Effector memory CD8-positive, alpha-beta T cell (primary cell): Measurements from ENCODE around the gene TAF15.

Experiments used
- ATAC-seq: fragments of 150-1000 bp; cut with Tn5 transposase; replicated peaks from 2 replicates; pipeline ENCODE4 v1.10.0; 2021; ENCODE audit warnings: mild to moderate bottlenecking, moderate library complexity
- DNase-seq, 3 experiments: peaks; one replicate each; pipeline ENCODE4 v3.0.0; 2021
- H3K27ac Mint-ChIP-seq, 2 donors: one replicate each; pipeline ENCODE4 v1.8.0; 2022; ENCODE audit warnings: mild to moderate bottlenecking in 2 of 2, mixed read lengths in 2 of 2, moderate library complexity in 2 of 2
- H3K27me3 Mint-ChIP-seq, 2 donors: one replicate each; pipeline ENCODE4 v1.8.0; 2022; ENCODE audit warnings: mixed read lengths in 2 of 2
- H3K36me3 Mint-ChIP-seq: one replicate; pipeline ENCODE4 v1.8.0; 2022; ENCODE audit warnings: mild to moderate bottlenecking, moderate library complexity, mixed read lengths; ENCODE audit not compliant: insufficient read depth
- H3K4me1 Mint-ChIP-seq, 2 donors: one replicate each; pipeline ENCODE4 v1.8.0; 2022; ENCODE audit warnings: low read depth in 2 of 2, mixed read lengths in 2 of 2
- H3K4me3 Mint-ChIP-seq, 2 donors: one replicate each; pipeline ENCODE4 v1.8.0; 2022; ENCODE audit warnings: mild to moderate bottlenecking in 2 of 2, mixed read lengths in 2 of 2, moderate library complexity in 2 of 2
- H3K9me3 Mint-ChIP-seq, 2 donors: one replicate each; pipeline ENCODE4 v1.8.0; 2022; ENCODE audit warnings: mixed read lengths in 2 of 2

The TAF15 gene

DNA sequence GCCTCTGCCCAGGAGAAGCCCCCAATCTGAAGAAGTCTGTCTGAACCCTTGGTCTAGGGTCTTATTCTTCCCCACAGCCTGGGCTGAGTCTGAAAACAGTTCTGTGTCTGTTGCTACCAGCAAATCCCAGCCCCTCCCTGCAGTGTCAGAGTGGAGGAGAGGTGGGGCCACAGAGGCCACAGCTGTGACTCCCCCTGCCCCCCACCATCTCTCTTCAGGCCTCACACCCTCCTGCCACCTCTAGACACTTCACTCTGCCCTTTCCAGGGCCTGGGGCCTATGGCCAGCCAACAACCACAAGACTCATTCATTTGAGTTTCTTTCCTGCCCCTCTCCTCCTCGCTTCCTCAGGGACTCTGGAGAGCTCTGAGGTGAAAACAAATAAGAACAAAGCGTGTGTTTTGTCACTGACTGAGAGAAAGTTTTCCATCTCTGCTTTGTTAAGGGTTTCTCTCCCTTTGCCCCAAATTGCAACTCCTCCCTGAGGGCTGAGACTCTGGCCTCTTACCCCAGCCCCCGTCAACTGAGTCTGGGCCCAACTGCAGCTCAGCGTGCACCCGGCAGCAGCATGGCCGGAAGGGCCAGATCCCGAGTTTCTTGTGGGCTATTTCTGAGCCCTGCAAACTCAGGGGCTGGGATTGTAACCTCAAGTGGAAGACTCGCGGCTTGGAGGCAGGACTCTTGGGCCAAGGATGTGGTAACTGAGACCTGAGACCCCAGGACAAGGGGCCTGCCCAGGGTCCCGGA is 35.4 kb upstream of the TAF15 start:
- ATAC-seq (no peak), DNase-seq (no peak)
- Mint-ChIP-seq H3K27me3 (peaks cover 24 to 61% of the 10 kb centered on the region in 2 donors), H3K4me1 (no peaks in the 10 kb centered on the region), H3K9me3 (no peaks in the 10 kb centered on the region), H3K27ac (no peak overlapping the region), H3K4me3 (no peak overlapping the region), H3K36me3 (no peaks in the 10 kb centered on the region)

DNA sequence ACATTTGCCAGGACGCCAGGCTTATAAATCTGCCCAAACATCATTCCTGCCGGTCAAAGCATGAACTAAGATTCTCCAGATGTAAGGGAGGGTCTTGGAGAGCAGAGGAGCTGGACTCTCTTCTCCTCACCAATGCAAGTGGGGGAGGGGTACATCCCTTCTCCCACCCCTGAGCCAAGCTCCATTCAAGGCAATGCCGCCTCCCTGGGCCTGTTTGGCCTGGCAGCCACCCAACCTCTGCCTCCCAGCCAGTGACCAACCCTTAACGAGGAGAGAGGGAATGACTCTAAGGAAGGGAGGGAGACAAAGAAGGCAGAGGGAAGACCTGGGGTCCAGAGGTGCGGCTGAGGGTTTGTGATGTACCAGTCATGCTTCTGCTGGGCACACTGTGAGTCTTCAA is 34.8 kb upstream of the TAF15 start:
- H3K36me3 Mint-ChIP-seq, result no peaks in the 10 kb centered on the region

DNA sequence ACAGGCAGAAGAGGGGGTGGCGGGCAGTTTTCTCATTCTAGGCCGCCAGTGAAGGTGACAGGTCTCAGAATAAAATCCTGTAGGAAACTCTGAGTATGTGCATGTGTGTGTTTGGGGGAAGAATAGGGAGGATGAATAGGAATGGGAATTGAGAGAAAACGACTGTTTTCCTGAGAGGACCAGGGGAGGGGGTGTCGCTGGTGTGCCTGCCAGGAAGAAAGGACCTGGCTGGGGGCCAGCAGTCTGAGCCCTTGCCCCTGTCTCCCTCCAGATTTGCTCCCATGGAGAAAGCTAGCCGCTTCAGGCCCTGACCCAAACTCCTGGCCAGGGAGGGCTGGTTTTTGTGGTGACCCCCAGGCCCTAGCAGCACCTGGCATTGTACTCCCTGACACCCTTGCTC is 34.2 kb upstream of the TAF15 start:
- Mint-ChIP-seq H3K36me3 (no peaks in the 10 kb centered on the region), H3K27me3 (peaks cover 28 to 58% of the 10 kb centered on the region in 2 donors), H3K9me3 (no peaks in the 10 kb centered on the region), H3K4me3 (no peak overlapping the region), H3K4me1 (no peaks in the 10 kb centered on the region), H3K27ac (no peak overlapping the region)
- ATAC-seq (no peak), DNase-seq (no peak)

More for the DNA sequence above, 34.8 kb upstream of the TAF15 start:
- H3K27ac Mint-ChIP-seq, result no peak overlapping the region
- no peaks in the 10 kb centered on the region for H3K9me3 Mint-ChIP-seq
- no peak for DNase-seq
- peaks cover 28 to 61% of the 10 kb centered on the region in 2 donors for H3K27me3 Mint-ChIP-seq
- ATAC-seq, result no peak
- H3K4me1 Mint-ChIP-seq, result no peaks in the 10 kb centered on the region
- no peak overlapping the region for H3K4me3 Mint-ChIP-seq

DNA sequence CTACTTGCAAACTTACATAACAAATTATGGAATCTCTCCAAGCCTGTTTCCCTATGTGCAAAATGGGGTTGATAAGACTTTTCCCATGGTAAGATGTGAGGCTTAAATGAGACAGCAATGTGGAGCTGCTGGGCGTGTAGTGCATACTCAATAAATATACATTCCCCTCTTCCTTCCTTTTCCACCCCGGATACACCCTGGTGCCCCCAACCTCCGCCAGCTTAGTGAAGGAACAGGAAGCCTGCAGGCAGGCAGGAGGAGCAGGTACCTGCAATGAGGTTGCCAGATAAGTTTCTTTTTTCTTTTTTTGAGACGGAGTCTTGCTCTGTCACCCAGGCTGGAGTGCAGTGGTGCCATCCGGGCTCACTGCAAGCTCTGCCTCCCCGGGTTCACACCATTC is 33.7 kb upstream of the TAF15 start:
- no peak overlapping the region for H3K4me3 Mint-ChIP-seq
- H3K27me3 Mint-ChIP-seq, result peaks cover 28 to 58% of the 10 kb centered on the region in 2 donors
- ATAC-seq, result no peak
- H3K4me1 Mint-ChIP-seq, result no peaks in the 10 kb centered on the region
- H3K9me3 Mint-ChIP-seq, result no peaks in the 10 kb centered on the region
- no peak for DNase-seq
- no peaks in the 10 kb centered on the region for H3K36me3 Mint-ChIP-seq
- no peak overlapping the region for H3K27ac Mint-ChIP-seq

DNA sequence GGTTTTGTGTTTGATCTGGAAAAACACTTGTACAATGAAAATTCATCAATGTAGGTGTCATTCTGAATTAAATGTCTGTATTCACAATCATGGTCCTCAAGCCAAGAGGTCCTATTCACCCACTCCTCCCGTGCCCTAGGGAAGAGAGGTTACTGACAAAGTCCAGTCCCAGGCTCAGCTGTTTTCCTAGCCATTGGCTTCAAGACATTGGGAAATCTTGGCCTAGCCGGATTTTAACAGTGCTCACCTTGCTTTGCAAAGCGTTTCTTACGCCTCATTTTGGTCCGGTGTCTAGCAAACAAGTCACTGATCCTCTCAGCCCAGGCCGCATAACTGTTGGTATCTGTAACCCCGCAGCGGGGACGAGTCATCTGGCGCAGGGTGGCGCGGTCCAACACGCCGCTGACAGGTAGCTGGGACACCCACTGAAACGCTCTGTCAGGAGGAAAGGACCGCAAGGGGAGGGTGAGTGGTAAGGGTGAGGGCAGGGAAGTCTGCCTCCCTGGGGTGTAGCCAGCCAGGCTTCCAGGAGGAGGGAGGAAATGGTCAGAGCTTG is 30.6 kb upstream of the TAF15 start:
- DNase-seq (no peak), ATAC-seq (no peak)
- no peak overlapping the region for H3K27ac Mint-ChIP-seq
- H3K4me1 Mint-ChIP-seq, result no peaks in the 10 kb centered on the region
- no peaks in the 10 kb centered on the region for H3K9me3 Mint-ChIP-seq
- no peaks in the 10 kb centered on the region for H3K36me3 Mint-ChIP-seq
- H3K27me3 Mint-ChIP-seq, result peaks cover 37 to 43% of the 10 kb centered on the region in 2 donors
- H3K4me3 Mint-ChIP-seq, result no peak overlapping the region

DNA sequence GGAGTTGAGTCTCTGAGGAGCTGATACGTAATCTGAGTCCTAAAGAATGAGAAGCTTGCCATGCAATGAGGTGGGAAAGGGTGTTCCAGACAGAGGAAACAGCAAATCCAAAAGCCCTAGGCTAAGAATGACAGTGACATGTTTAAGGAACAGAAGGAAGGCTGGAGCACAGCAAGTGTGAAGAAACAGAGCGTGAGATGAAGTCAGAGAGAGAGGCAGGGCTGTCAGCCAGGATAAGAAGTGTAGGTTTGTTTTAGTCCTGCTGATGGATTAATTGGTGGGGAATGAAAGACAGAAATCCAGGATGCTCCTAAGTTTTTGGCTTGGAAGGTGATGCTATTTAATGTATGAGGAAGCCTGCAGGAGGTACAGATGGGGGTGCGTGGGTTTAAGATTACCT is 28.3 kb upstream of the TAF15 start:
- Mint-ChIP-seq H3K9me3 (no peaks in the 10 kb centered on the region), H3K27me3 (peaks cover 26 to 37% of the 10 kb centered on the region in 2 donors), H3K27ac (no peak overlapping the region), H3K4me3 (no peak overlapping the region), H3K36me3 (no peaks in the 10 kb centered on the region), H3K4me1 (no peaks in the 10 kb centered on the region)
- ATAC-seq (no peak), DNase-seq (no peak)

DNA sequence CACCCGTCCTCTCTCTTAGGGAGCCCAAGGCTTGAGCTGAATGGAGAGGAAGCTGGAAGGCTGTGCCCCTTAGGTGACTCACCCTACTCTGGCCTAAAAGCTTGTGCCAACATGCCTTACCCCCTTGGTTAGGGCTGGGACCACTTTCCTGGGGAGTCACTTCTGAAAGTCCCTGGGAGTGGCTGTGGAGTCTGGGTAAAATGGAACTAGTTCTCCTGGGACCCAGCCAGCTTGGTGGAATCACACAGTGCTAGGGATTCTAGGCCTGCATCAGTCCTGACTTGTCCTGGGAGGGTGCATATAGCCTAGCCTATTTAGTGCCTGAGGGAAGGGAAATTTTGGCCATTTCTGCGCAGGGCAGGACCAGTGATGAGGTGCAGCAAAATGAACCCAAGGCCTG is 24.4 kb upstream of the TAF15 start:
- no peaks in the 10 kb centered on the region for H3K9me3 Mint-ChIP-seq

DNA sequence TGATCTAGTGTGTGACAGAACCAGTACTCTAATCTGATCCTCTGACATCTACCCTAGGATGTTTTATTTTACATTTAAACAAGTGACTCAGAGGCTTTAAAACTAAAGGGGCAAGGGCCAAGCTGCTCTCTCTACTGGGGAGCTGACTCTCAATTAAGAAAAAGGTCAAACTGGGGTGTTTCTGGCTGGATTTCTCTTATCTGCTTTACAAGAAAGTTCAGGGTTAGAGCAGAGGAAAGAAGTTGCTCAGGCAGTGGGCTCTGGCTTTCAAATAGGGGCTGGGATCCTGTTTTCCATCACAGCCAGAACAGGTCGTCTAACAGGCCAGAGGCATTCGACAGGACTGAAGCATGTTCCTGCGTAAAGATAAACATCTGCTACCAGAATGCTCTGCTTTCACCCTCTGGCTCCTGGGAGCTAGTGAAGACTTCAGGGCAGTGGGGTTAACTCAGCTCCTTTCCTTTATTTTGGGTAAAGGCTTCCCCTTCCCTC is 22.3 kb upstream of the TAF15 start:
- Mint-ChIP-seq H3K36me3 (no peaks in the 10 kb centered on the region), H3K27ac (no peak overlapping the region), H3K9me3 (no peaks in the 10 kb centered on the region), H3K27me3 (peaks cover 26 to 31% of the 10 kb centered on the region in 2 donors), H3K4me1 (no peaks in the 10 kb centered on the region), H3K4me3 (no peak overlapping the region)
- no peak for DNase-seq
- ATAC-seq, result no peak

More for the DNA sequence above, 24.4 kb upstream of the TAF15 start:
- H3K36me3 Mint-ChIP-seq, result no peaks in the 10 kb centered on the region
- no peak for DNase-seq
- H3K27ac Mint-ChIP-seq, result no peak overlapping the region
- peaks cover 21 to 42% of the 10 kb centered on the region in 2 donors for H3K27me3 Mint-ChIP-seq
- H3K4me3 Mint-ChIP-seq, result no peak overlapping the region
- H3K4me1 Mint-ChIP-seq, result no peaks in the 10 kb centered on the region
- no peak for ATAC-seq

DNA sequence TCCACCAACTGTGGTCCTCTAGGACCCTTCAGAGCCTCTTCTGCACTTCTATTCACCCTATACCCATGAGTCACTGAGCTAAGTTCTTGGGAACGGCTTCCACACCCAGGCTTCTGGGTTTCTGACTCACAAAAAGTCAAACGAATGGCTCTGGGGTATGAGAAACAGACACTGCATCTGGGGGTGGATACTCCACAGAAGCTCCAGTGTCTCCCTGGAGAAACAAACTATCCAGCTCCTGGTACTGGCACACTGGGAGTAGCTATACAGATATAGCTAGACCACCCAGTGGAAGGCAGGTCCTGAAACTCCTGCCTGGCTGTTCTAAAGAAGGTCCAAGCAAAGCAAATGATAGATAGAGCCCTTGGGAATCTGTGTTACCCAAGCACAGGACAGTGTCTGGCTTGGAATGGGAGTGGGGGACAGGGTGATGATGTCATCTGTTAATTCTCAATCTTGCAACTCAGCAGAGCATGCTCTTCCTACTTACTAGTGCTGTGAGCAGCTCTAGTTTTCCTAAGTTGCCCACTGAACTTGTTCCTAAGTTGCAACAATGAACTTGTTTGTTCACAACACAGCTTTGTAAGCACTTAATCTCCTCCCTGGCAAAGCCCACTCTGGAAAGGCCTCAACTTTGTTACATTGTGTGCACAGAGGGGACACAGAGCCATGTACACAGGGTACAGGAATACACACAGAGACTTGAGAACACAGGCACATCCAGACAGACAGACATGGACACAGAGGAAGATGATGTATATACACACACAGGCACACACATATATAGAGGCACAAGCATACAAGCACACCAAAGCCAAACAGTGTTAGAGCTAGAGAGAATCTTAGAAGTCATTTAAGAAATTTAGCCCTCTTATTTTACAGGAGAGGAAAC is 20.6 kb upstream of the TAF15 start:
- DNase-seq, result no peak
- Mint-ChIP-seq H3K36me3 (no peaks in the 10 kb centered on the region), H3K27me3 (peaks cover 37 to 40% of the 10 kb centered on the region in 2 donors), H3K27ac (no peak overlapping the region), H3K4me1 (no peaks in the 10 kb centered on the region), H3K4me3 (no peak overlapping the region), H3K9me3 (no peaks in the 10 kb centered on the region)
- no peak for ATAC-seq

DNA sequence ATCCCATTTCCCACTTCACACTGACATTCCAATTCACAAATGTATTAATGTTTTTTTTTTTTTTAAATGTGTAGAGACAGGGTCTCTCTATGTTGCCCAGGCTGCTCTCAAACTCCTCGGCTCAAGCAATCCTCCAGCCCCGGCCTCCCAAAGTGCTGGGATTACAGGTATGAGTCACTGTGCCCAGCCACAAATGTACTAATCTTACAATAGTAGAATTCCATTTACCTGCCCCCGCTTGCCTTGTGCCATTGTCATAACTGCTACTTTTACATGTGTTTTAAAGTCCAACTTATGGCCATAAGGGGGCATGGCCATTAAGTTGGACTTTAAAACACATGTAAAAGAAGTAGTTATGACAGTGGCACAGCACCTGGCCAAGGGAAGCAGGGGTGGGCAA is 18.4 kb upstream of the TAF15 start:
- no peak for DNase-seq
- no peak overlapping the region for H3K4me3 Mint-ChIP-seq
- H3K27me3 Mint-ChIP-seq, result peaks cover 52 to 56% of the 10 kb centered on the region in 2 donors
- no peak for ATAC-seq
- H3K36me3 Mint-ChIP-seq, result no peaks in the 10 kb centered on the region
- no peaks in the 10 kb centered on the region for H3K9me3 Mint-ChIP-seq
- H3K27ac Mint-ChIP-seq, result no peak overlapping the region
- peaks cover 3% of the 10 kb centered on the region in 2 donors for H3K4me1 Mint-ChIP-seq

DNA sequence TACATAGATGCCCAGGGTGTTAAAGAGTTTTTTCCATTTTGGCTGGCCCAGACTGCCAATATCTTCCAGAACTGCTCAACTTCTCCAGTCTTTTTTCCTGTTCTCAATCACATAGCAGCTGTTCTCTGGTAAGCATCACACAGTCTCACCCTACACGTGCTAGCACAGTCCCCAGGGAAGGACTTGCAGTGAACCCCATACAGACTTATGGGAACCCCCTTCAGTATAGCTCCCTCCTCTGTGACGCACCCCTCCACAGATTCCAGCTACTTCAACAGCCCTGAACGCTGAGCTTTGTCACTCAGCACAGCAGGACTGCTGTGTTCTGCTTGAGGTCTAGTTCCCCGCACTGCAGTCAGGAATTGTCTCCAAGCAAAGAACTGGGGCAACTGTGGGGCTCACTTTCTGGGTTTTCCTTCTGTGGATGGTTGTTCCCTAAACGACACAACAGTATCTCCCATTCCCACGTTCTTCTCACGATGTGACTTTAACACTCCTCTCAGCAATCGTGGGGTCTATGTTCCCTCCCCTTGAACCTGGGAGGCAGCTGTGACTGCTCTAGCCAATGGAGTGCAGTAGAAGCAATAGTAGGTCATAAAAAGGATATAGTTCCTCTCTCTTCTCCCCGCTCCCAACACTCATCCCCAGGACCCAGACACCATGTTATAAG is 17.5 kb upstream of the TAF15 start:
- no peaks in the 10 kb centered on the region for H3K9me3 Mint-ChIP-seq
- ATAC-seq, result no peak
- peaks cover 59 to 61% of the 10 kb centered on the region in 2 donors for H3K27me3 Mint-ChIP-seq
- DNase-seq, result no peak
- peaks cover 3 to 9% of the 10 kb centered on the region in 2 donors for H3K4me1 Mint-ChIP-seq
- H3K36me3 Mint-ChIP-seq, result no peaks in the 10 kb centered on the region
- no peak overlapping the region for H3K27ac Mint-ChIP-seq
- H3K4me3 Mint-ChIP-seq, result no peak overlapping the region

DNA sequence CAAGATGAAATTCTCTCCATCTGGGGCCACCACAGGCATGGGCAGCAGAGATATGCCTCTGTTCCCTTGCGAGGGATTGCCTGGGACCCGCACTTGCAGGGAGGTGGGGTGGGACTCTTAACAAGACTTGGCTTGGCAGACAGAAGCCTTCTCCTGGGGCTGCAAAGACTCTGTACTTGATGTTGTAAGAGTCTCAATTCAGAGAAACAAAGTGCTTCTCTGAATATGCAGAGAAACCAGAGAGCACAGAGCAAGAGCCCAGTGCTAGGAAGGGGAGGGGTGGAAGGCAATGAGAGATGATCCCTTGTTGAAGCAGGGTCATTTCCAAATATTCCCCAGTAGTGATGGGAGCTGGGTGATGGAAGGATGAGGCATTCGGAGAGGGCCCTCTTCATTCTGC is 16.0 kb upstream of the TAF15 start:
- no peaks in the 10 kb centered on the region for H3K9me3 Mint-ChIP-seq
- H3K27ac Mint-ChIP-seq, result no peak overlapping the region
- DNase-seq (no peak), ATAC-seq (no peak)
- H3K4me3 Mint-ChIP-seq, result peak overlapping the region in 1 of 2 donors; percentile 2
- H3K36me3 Mint-ChIP-seq, result no peaks in the 10 kb centered on the region
- H3K27me3 Mint-ChIP-seq, result peaks cover 58 to 72% of the 10 kb centered on the region in 2 donors
- peaks cover 3 to 9% of the 10 kb centered on the region in 2 donors for H3K4me1 Mint-ChIP-seq
